ENCODE data around the gene GCC1.
A peak's percentile ranks its signal among the peaks of the same experiment; 100 is the strongest.

GCC1 gene

GRCh38 chr7:127536741-127537140 lies 48.7 kb downstream of the GCC1 start:
- DNase-seq = peak in 1 of 14 donors; percentile 39

DNA sequence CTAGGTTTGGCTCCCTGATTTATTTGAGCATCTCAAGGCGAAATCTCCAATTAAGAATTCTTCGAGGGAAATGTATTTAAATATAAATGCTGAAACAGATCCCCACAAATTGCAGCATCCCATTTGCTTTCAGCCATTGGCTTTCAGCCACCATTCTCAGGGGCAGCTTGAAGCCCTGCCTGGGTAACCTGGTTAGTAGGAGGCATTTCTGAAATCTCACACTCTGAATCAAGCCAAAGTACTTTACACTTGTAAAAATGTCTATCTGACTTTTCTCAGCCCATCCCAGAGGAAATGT lies 49.1 kb downstream of the GCC1 start:
- DNase-seq = peak in 1 of 14 donors; percentile 39

DNA sequence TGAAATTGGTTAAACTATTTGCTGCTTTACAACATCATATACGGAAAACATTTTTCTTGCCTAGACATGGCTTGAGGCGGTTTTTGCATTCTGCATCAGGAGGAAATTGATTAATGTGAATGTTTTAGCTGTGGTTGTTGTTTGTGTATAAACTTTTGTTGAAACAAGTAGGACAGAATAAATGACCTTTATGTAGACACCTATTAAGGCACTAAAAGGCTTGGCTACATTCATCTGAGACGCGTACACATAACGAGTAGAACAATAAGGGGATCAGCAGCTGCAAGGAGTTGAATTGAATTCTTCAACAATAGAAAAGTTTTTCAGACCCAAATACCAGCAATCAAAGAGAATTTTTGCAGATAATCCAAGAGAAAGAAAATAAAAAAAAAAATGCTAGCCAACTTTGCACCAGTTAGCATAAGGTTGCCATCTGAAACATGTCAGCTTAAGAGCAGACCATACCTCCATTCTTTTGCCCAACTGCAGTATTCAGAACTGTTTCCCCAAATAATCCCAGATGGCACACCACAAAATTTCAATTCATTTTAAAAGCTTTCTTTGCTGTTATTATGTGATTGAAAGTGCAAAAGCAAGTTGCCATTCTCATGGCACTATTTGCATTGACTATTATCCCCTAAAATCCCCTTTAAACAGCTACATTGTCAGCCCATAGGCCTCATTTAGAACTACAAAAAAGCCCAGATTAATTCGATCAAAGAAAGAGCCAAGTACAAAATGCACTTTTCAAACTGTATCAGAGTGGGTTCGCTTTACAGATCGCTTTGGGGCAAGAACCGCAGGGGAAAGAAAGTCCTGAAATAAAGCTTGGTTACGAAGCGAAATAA lies 49.6 kb downstream of the GCC1 start:
- no peak for DNase-seq

DNA sequence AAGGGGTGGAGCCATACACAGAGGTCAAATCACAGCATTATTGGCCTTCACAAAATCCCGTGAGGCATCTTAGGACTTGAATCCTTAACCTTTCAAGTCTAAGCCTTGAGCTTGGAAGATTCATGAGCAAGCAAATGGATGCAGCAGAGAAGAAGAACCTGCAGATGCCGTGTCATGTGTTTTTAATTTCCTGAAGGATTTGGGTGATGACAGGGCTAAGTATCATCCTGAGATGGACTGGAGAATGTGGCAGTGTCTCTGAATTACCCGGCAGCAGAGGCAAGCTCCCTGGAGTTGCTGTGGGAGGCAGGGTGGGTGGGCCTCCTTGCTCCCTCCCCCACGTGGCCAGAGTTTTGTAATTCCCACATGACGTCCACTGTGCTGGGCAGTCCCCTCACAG lies 50.8 kb downstream of the GCC1 start:
- DNase-seq = no peak

DNA sequence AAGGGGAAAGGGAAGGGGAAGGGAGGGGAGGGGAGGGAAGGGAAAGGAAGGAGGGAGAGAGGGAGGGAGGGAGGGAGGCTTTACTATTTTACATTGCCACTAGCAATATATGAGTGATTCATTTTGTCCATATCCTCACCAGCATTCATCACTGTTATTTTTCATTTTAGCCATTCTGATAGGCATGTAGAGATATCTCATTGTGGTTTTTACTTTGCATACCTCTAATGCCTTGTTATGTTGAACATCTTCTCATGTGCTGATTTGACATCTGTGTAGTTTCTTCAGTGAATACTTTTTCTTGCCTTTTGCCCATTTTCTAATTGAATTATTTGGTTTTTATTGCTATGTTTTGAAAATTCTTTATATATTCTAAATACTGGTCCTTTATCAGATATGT lies 52.7 kb downstream of the GCC1 start:
- DNase-seq = no peak

DNA sequence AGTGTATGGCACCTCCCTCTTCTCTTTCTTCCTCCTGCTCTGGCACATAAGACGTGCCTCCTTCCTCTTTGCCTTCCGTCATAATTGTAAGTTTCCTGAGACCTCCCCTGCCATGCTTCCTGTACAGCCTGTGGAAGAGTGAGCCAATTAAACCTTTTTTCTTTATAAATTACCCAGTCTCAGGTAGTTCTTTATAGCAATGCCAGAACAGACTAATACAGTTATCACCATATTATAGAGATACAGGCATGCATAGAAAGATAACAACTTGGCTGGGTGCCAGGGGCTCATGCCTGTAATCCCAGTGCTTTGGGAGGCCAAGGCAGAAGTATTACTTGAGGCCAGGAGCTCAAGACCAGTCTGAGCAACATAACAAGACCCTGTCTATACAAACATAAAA lies 53.2 kb downstream of the GCC1 start:
- DNase-seq = no peak
